Measurements from ENCODE around the gene MTA3.

MTA3 gene

DNA sequence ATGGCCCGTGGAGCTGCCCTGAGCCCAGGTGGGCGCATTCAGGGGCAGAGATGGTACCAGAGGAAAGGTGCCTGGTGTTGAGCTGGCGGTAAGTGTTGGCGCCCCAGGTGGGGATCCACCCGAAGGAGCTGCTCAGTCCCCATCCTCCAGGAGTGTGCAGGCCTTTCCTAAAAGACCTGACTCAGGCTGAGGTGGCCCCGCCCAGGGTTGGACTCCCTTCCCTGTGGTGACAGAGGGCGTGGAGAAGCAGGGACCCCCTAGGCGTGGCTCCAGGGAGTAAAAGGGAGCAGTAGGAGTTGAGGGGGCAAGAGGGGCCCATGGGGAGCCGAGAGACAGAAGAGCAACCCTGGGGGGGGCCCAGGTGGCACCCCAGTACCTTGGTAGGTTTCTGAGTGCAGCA, 193.1 kb downstream of the MTA3 start:
- DNase-seq (ENCODE audit: low spot score) = no peak
- TF ChIP-seq, protein P1, sequence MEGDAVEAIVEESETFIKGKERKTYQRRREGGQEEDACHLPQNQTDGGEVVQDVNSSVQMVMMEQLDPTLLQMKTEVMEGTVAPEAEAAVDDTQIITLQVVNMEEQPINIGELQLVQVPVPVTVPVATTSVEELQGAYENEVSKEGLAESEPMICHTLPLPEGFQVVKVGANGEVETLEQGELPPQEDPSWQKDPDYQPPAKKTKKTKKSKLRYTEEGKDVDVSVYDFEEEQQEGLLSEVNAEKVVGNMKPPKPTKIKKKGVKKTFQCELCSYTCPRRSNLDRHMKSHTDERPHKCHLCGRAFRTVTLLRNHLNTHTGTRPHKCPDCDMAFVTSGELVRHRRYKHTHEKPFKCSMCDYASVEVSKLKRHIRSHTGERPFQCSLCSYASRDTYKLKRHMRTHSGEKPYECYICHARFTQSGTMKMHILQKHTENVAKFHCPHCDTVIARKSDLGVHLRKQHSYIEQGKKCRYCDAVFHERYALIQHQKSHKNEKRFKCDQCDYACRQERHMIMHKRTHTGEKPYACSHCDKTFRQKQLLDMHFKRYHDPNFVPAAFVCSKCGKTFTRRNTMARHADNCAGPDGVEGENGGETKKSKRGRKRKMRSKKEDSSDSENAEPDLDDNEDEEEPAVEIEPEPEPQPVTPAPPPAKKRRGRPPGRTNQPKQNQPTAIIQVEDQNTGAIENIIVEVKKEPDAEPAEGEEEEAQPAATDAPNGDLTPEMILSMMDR (conservative IDR thresholded peaks at IDR 0.05; ENCODE audit: low read depth) = no peak
- ChIA-PET CTCF (no interaction called here), POLR2A (ENCODE audit: low non-redundant PET) (no interaction called here)
- no peak overlapping the region for H3K27ac ChIP-seq

DNA sequence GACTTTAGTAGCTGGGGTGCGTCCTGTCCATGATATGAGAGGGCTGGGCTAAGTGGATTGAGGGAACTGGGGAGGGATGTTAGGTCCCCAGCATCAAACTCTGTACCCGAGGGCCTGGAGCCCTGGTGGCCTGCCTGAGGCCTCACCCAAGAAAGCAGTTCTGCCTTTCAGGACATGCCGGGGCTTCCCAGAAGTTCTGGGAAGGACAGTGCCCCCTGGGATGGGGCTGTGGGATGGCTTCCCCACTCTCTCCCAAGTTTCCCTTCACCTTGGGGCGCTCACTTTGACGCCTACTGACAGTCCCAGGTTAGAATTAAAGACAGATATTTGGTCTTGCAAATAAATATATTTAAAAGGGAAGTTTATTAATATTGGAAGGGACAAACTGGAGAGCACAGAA, 193.7 kb downstream of the MTA3 start:
- DNase-seq (ENCODE audit: low spot score) = no peak
- ChIA-PET POLR2A (ENCODE audit: low non-redundant PET) (no interaction called here), CTCF (interaction anchor here (0.6 kb wide), 1 partner anchor 205 kb away, joined by 6 read pairs; no protein-coding TSS in a partner anchor)
- TF ChIP-seq, protein P1 (conservative IDR thresholded peaks at IDR 0.05; ENCODE audit: low read depth) = no peak
- no peak overlapping the region for H3K27ac ChIP-seq

DNA sequence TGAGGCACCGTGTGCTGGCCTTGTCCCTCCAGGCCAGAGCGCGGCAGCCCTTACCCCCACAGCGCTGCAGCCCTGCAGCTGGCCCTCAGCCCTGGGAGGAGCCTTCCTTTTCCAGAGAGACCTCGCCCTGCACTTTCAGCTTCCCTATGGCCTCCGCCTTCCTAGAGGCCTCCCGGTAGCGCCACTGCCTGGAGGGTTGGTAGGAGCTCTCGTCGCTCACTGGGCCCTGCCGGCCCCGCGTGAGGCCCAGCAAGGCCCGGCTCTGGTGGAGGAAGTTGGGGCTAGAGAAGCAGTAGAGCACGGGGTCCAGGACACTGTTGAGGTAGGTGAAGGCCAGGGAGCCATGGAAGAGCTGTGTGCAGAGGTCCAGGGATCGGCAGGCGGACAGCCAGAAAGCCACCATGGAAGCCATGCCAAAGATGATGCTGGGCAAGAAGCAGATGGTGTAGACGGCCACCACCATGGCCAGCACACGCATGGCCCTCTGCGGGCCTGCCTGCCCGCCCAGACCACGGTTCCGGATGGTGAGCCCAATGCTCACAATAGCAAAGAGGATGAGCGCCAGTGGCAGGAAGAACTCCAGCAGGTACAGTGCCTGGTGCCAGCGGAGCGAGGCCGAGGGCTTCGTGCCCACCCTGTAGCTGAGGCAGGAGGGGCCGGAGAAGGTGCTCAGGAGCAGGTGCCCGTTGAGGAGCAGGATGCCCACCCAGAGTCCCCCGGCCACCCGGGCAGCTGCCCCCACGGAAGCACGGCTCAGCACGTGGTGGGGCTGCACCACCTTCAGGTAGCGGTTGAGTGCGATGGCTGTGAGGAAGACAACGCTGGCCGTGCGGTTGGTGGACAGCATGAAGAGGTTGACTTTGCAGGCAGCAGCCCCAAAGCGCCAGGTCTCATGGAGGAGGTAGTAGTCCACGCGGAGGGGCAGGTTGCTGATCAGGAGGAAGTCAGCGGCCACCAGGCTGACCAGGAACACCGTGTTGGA, 194.7 kb downstream of the MTA3 start:
- ChIA-PET CTCF (interaction anchor here (0.7 kb wide), 1 partner anchor 1730 kb away, joined by 3 read pairs; no protein-coding TSS in a partner anchor), POLR2A (ENCODE audit: low non-redundant PET) (no interaction called here)
- TF ChIP-seq, protein P1 (conservative IDR thresholded peaks at IDR 0.05; ENCODE audit: low read depth) = no peak
- no peak overlapping the region for H3K27ac ChIP-seq
- no peak for DNase-seq (ENCODE audit: low spot score)

DNA sequence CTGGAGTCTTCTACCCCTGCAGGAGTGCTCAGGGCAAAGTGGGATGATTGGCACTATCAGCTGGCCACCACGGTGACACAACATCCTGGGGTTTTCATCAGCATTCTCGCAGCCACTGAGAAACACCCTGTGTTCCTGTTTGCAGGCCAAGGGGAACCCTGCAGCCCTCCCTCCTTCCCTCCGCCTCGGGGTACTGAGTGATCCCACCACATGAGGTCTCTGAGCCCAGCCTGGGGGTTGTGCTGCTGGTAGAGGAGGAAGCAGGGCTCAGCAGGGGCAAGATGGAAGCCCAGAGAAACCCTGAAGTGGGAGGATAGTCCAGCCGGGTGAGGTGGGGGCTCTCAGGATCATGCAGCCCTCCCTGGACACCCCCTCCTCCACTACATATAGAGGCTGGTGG, 195.7 kb downstream of the MTA3 start, which contains the start of gene OXER1:
Gene OXER1 (minus strand): TSS at position 40 of the 400 bp plus-strand sequence. CDS start 73 bp downstream, outside the sequence.
- no peak for DNase-seq (ENCODE audit: low spot score)
- TF ChIP-seq, protein P1 (conservative IDR thresholded peaks at IDR 0.05; ENCODE audit: low read depth) = no peak
- ChIA-PET POLR2A (ENCODE audit: low non-redundant PET) (no interaction called here), CTCF (no interaction called here)
- H3K27ac ChIP-seq = no peak within 1 kb of the TSS

DNA sequence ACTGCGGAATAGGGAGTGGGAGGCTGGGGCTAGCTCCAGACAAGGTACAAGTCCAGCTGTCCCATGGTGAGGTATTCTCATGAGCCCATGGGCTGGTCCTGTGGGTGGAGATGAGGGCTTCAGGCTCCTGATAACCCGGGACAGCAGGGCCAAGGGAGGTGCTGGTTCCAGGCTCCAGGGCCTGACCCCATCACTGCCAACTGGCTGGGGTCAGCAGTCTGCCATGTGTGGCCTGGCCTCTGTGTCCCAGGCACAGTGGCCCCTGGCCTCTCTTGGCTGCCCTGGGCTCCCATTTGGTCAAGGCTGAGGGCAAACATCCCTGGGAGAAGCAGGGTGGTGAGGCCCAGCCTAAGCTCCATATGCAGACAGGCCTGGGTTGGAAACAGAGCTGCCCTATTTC, 196.5 kb downstream of the MTA3 start:
- ChIA-PET CTCF (no interaction called here), POLR2A (ENCODE audit: low non-redundant PET) (no interaction called here)
- H3K27ac ChIP-seq = no peak overlapping the region
- TF ChIP-seq, protein P1 (conservative IDR thresholded peaks at IDR 0.05; ENCODE audit: low read depth) = no peak
- DNase-seq (ENCODE audit: low spot score) = no peak

DNA sequence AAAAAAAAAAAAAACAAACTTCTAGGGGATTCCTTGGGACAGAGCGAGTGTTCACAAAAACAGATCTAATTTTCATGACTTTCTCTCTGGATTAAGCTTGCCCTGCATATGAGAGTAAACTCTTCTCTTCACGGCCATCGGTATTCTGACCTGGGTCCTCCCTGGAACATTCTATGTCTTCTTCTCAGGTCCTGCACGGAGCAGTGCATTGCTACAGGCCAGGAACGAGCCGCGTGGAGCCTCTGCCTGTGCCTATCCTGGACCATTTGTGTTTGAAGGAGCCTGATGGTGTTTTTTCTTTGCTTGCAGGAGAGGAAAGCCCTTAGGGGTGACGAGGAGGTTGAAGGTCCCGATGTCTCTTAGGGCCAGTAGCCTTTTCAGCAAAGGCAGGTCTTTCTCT, 197.3 kb downstream of the MTA3 start:
- no peak for DNase-seq (ENCODE audit: low spot score)
- ChIA-PET CTCF (no interaction called here), POLR2A (ENCODE audit: low non-redundant PET) (no interaction called here)
- no peak overlapping the region for H3K27ac ChIP-seq
- TF ChIP-seq, protein P1 (conservative IDR thresholded peaks at IDR 0.05; ENCODE audit: low read depth) = no peak
